HL-60 (cell line): ENCODE results near the gene CSRP2.

Experiments used
- DNase-seq, 2 experiments: peaks; one replicate each; pipeline ENCODE4 v3.0.0-alpha.2; 2010 to 2020; ENCODE audit warnings: low read depth in 1 of 2, low spot score in 1 of 2
- H3K27ac ChIP-seq: fragments of 250-450 bp; sonication (Bioruptor Pico); replicated peaks from 2 replicates; pipeline ENCODE4 v1.5.1; 2020; ENCODE audit warnings: mild to moderate bottlenecking, moderate library complexity
- H3K27me3 ChIP-seq: fragments of 250-450 bp; sonication (Bioruptor Pico); 2 replicates; pipeline ENCODE4 v1.5.1; 2021; ENCODE audit warnings: mild to moderate bottlenecking, moderate library complexity; ENCODE audit not compliant: insufficient read depth, poor library complexity, severe bottlenecking
- H3K4me3 ChIP-seq: replicated peaks from 2 replicates; pipeline ENCODE4 v1.5.1; 2011; ENCODE audit warnings: mild to moderate bottlenecking, control low read depth, low read length; ENCODE audit not compliant: insufficient read depth
- GABPA ChIP-seq: IDR thresholded peaks from 2 replicates; pipeline ENCODE4 v1.6.1; 2012; ENCODE audit warnings: low read depth
- POLR2AphosphoS5 ChIP-seq: IDR thresholded peaks from 2 replicates; pipeline ENCODE4 v1.6.1; 2012; ENCODE audit warnings: low read depth
- SPI1 ChIP-seq: IDR thresholded peaks from 2 replicates; pipeline ENCODE4 v1.6.1; 2012; ENCODE audit warnings: low read depth, mild to moderate bottlenecking, borderline replicate concordance
- long read RNA-seq: library from polyadenylated mRNA; unstranded; transcript quantifications from one replicate; pipeline ENCODE4 v2.0.0, GENCODE V29; 2020
- TF ChIP-seq, protein P1 (sequence below): IDR thresholded peaks from one replicate; pipeline ENCODE4 v1.5.1; 2011; ENCODE audit warnings: low read length, control low read depth, inconsistent platforms; ENCODE audit not compliant: insufficient read depth
- TF ChIP-seq, protein P2 (sequence below): IDR thresholded peaks from 2 replicates; pipeline ENCODE4 v1.6.1; 2012; ENCODE audit warnings: low read depth; ENCODE audit not compliant: insufficient replicate concordance

The CSRP2 gene
- long read RNA-seq: 0 reads

DNA sequence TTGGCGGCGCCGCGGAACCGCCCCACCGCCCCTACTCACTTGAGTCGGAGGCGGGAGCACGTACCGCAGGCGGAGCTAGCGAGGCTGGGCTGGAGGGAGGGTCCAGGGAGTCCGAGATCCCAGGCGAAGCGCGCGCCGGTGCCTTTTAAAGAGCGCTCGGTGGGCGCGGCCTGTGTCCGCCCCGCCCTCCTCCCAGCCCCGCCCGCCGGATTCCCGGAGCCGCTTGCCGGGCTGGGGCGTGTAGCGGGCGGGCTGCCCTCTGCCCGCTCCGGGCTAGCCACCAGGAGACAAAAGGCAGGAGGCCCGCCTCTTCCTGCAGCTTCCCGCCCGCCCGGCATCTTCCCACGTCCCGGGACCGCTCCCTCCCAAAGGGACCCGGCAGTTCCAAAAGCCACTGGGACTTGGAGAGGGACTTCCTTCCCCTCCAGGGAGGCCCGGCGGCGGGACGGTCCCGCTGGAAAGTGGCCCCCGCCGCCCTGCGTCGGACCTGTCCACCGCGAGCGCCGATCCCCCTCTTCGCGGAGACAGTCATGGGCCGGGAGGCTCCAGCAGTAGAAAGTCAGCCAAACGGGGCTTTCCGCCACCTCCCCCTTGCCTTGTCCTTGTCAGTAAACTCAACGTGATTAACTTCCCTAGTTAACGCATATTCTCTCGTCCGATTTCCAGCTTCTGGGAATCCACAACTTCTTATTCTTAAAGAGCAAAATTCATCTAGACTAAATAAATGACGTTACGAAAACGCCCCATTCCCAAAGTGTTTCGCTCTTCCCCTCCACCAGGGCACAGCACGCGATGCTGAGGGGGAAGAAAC lies at the start of gene CSRP2:
Gene CSRP2 (minus strand): TSS at position 121 of the 811 bp plus-strand sequence. CDS start 12,759 bp downstream, outside the sequence.
- peak; percentile 23 to 35 for DNase-seq
- H3K27ac ChIP-seq: no peak within 1 kb of the TSS
- peaks cover 31% of the 10 kb centered on the region for H3K27me3 ChIP-seq
- TF ChIP-seq POLR2AphosphoS5 (no peak), GABPA (no peak), SPI1 (no peak)
- TF ChIP-seq, protein P1, sequence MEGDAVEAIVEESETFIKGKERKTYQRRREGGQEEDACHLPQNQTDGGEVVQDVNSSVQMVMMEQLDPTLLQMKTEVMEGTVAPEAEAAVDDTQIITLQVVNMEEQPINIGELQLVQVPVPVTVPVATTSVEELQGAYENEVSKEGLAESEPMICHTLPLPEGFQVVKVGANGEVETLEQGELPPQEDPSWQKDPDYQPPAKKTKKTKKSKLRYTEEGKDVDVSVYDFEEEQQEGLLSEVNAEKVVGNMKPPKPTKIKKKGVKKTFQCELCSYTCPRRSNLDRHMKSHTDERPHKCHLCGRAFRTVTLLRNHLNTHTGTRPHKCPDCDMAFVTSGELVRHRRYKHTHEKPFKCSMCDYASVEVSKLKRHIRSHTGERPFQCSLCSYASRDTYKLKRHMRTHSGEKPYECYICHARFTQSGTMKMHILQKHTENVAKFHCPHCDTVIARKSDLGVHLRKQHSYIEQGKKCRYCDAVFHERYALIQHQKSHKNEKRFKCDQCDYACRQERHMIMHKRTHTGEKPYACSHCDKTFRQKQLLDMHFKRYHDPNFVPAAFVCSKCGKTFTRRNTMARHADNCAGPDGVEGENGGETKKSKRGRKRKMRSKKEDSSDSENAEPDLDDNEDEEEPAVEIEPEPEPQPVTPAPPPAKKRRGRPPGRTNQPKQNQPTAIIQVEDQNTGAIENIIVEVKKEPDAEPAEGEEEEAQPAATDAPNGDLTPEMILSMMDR: no peak
- TF ChIP-seq, protein P2, sequence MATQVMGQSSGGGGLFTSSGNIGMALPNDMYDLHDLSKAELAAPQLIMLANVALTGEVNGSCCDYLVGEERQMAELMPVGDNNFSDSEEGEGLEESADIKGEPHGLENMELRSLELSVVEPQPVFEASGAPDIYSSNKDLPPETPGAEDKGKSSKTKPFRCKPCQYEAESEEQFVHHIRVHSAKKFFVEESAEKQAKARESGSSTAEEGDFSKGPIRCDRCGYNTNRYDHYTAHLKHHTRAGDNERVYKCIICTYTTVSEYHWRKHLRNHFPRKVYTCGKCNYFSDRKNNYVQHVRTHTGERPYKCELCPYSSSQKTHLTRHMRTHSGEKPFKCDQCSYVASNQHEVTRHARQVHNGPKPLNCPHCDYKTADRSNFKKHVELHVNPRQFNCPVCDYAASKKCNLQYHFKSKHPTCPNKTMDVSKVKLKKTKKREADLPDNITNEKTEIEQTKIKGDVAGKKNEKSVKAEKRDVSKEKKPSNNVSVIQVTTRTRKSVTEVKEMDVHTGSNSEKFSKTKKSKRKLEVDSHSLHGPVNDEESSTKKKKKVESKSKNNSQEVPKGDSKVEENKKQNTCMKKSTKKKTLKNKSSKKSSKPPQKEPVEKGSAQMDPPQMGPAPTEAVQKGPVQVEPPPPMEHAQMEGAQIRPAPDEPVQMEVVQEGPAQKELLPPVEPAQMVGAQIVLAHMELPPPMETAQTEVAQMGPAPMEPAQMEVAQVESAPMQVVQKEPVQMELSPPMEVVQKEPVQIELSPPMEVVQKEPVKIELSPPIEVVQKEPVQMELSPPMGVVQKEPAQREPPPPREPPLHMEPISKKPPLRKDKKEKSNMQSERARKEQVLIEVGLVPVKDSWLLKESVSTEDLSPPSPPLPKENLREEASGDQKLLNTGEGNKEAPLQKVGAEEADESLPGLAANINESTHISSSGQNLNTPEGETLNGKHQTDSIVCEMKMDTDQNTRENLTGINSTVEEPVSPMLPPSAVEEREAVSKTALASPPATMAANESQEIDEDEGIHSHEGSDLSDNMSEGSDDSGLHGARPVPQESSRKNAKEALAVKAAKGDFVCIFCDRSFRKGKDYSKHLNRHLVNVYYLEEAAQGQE: no peak
- H3K4me3 ChIP-seq: peak within 1 kb of the TSS; percentile 60

DNA sequence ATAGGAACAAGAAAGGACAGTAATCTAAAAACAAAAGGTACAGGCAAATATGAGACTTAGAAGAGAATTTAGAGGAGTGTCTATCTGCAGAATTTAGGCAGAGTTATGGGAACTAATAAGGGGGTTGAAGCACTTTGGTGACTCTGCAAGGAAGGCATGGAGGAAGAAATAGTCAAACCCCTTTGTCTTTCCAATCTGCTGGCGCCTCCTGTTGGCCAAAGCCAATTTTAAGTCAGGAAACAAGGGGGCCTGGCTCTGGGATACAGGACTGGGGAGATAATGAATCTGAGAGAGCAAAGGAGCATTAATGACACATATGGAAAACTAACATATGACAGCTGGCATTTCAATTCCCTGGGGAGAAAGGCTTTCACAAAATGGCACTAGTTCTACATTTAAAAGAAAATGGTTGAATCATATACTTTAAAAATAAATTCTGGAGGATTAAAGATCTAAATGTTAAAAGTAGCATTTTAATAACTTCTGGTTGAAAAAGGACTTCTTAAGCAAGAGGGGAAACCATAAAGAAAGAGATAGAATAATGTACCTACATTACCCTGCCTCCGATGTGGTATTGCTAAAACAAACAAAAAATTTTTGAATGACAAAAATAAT lies 48.5 kb upstream of the CSRP2 start:
- DNase-seq: peak in 1 of 2 experiments; percentile 51
- TF ChIP-seq, protein P1: peak; percentile 16
- TF ChIP-seq GABPA (no peak), SPI1 (no peak), POLR2AphosphoS5 (no peak)
- TF ChIP-seq, protein P2: no peak

DNA sequence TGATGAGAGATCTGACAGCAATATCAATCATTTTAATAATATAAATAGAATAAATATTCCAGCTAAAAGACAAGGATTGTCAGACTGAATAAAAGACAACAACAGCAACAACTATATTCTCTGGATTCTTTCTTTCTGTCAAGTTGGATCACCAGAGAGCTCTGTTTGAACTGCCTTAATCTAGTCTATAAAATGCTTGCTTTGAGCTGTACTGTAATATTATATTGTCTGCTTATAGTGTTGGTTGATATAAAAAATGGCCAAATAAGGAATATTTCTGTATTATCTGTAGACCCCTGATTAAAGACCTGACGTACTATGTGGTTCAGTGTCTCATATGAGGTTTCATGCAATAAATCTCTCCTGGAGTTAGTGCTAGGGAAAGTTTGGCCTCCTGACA lies 46.3 kb upstream of the CSRP2 start:
- no peak for DNase-seq
- Histone ChIP-seq H3K27ac (no peak overlapping the region), H3K27me3 (no peaks in the 10 kb centered on the region), H3K4me3 (no peak overlapping the region)
- TF ChIP-seq SPI1: no peak
- no peak for TF ChIP-seq POLR2AphosphoS5
- TF ChIP-seq, protein P1: no peak
- TF ChIP-seq, protein P2: no peak
- TF ChIP-seq GABPA: no peak

More for the DNA sequence above, 48.5 kb upstream of the CSRP2 start:
- Histone ChIP-seq H3K27me3 (no peaks in the 10 kb centered on the region), H3K27ac (no peak overlapping the region), H3K4me3 (no peak overlapping the region)
